ENCODE measurements around the gene RAD9B. TPM values are rescaled to one million over a fixed set of nuclear protein-coding genes. Genes with fewer than 3 reads are reported as not detected.

The RAD9B gene
- total RNA-seq, 4 donors from 2014 or later, result 0.98 to 5.0 (median 2.0) TPM

- DNase-seq (ENCODE audit: extremely low spot score), result no peak
- no peaks in the 10 kb centered on the region for H3K27me3 ChIP-seq
- TF ChIP-seq POLR2A (IDR thresholded peaks at IDR 0.05; ENCODE audit: low read depth) (no peak), EP300 (IDR thresholded peaks at IDR 0.05) (no peak)
- no peaks in the 10 kb centered on the region for H3K9me3 ChIP-seq
- intact Hi-C loops (cut with DNase I), result no loop called here
- no peak overlapping the region for H3K4me3 ChIP-seq
- peaks cover 25 to 33% (median 31%) of the 10 kb centered on the region in 4 donors for H3K4me1 ChIP-seq
- peaks cover 0 to 14% (median 3%) of the 10 kb centered on the region in 4 donors for H3K36me3 ChIP-seq
- no peak overlapping the region for H3K27ac ChIP-seq (replicated peaks in 1 of 4)
- 92% methylated on average over 6 of the region's 6 CpGs for WGBS
These were observed 26.2 kb downstream of the RAD9B start for GRCh38 chr12:110528277-110528839.

GRCh38 chr12:110530511-110530910 is 28.4 kb downstream of the RAD9B start:
- no peak for TF ChIP-seq POLR2AphosphoS5 (IDR thresholded peaks at IDR 0.05)
- TF ChIP-seq CTCF (IDR thresholded peaks at IDR 0.05), result no peak
- TF ChIP-seq POLR2A (IDR thresholded peaks at IDR 0.05; ENCODE audit: low read depth), result no peak
- no peak for TF ChIP-seq EP300 (IDR thresholded peaks at IDR 0.05)
- no peaks in the 10 kb centered on the region for H3K9me3 ChIP-seq
- intact Hi-C loops (cut with DNase I), result no loop called here
- peak overlapping the region in 1 of 4 donors; percentile 68 for H3K27ac ChIP-seq (replicated peaks in 1 of 4)
- H3K4me1 ChIP-seq, result peaks cover 34 to 55% (median 52%) of the 10 kb centered on the region in 4 donors
- DNase-seq (ENCODE audit: extremely low spot score), result no peak
- H3K36me3 ChIP-seq, result peaks cover 0 to 21% (median 5%) of the 10 kb centered on the region in 4 donors
- WGBS, result 32% methylated on average over 2 of the region's 2 CpGs
- H3K27me3 ChIP-seq, result no peaks in the 10 kb centered on the region
- no peak overlapping the region for H3K4me3 ChIP-seq

GRCh38 chr12:110531741-110532333 is 29.7 kb downstream of the RAD9B start:
- peaks cover 0 to 34% (median 12%) of the 10 kb centered on the region in 4 donors for H3K36me3 ChIP-seq
- no peaks in the 10 kb centered on the region for H3K9me3 ChIP-seq
- 36% methylated on average over 2 of the region's 2 CpGs for WGBS
- TF ChIP-seq CTCF (IDR thresholded peaks at IDR 0.05), result no peak
- no peak for TF ChIP-seq POLR2A (IDR thresholded peaks at IDR 0.05; ENCODE audit: low read depth)
- TF ChIP-seq EP300 (IDR thresholded peaks at IDR 0.05), result no peak
- TF ChIP-seq POLR2AphosphoS5 (IDR thresholded peaks at IDR 0.05), result no peak
- no peaks in the 10 kb centered on the region for H3K27me3 ChIP-seq
- H3K4me3 ChIP-seq, result no peak overlapping the region
- intact Hi-C loops (cut with DNase I), result no loop called here
- H3K27ac ChIP-seq (replicated peaks in 1 of 4), result peak overlapping the region; percentile 43 to 68 (median 61)
- no peak for DNase-seq (ENCODE audit: extremely low spot score)
- H3K4me1 ChIP-seq, result peaks cover 39 to 68% (median 65%) of the 10 kb centered on the region in 4 donors

GRCh38 chr12:110532644-110533043 is 30.5 kb downstream of the RAD9B start:
- H3K27ac ChIP-seq (replicated peaks in 1 of 4), result peak overlapping the region; percentile 43 to 68 (median 61)
- WGBS, result 62% methylated on average over 3 of the region's 3 CpGs
- H3K36me3 ChIP-seq, result peaks cover 0 to 42% (median 15%) of the 10 kb centered on the region in 4 donors
- H3K4me1 ChIP-seq, result peaks cover 39 to 76% (median 73%) of the 10 kb centered on the region in 4 donors
- TF ChIP-seq EP300 (IDR thresholded peaks at IDR 0.05) (no peak), POLR2A (IDR thresholded peaks at IDR 0.05; ENCODE audit: low read depth) (no peak), CTCF (IDR thresholded peaks at IDR 0.05) (no peak), POLR2AphosphoS5 (IDR thresholded peaks at IDR 0.05) (no peak)
- no peaks in the 10 kb centered on the region for H3K9me3 ChIP-seq
- no peaks in the 10 kb centered on the region for H3K27me3 ChIP-seq
- intact Hi-C loops (cut with DNase I), result no loop called here
- H3K4me3 ChIP-seq, result no peak overlapping the region
- DNase-seq (ENCODE audit: extremely low spot score), result no peak

- TF ChIP-seq CTCF (IDR thresholded peaks at IDR 0.05) (no peak), POLR2A (IDR thresholded peaks at IDR 0.05; ENCODE audit: low read depth) (no peak), POLR2AphosphoS5 (IDR thresholded peaks at IDR 0.05) (no peak), EP300 (IDR thresholded peaks at IDR 0.05) (no peak)
- Histone ChIP-seq H3K4me1 (peaks cover 49 to 85% (median 82%) of the 10 kb centered on the region in 4 donors), H3K4me3 (no peak overlapping the region), H3K27ac (replicated peaks in 1 of 4) (peak overlapping the region in 3 of 4 donors; percentile 12 to 92 (median 42)), H3K9me3 (no peaks in the 10 kb centered on the region), H3K27me3 (no peaks in the 10 kb centered on the region), H3K36me3 (peaks cover 0 to 52% (median 19%) of the 10 kb centered on the region in 4 donors)
- intact Hi-C loops (cut with DNase I), result no loop called here
- 46% methylated on average over 6 of the region's 6 CpGs for WGBS
- DNase-seq (ENCODE audit: extremely low spot score), result no peak
These were observed 31.5 kb downstream of the RAD9B start for GRCh38 chr12:110533607-110534006.

Measured in esophagus muscularis mucosa (tissue), 4 donors.